ENCODE data around the gene CTNNA2.
A peak's percentile ranks its signal among the peaks of the same experiment; 100 is the strongest.

CTNNA2 gene

DNA sequence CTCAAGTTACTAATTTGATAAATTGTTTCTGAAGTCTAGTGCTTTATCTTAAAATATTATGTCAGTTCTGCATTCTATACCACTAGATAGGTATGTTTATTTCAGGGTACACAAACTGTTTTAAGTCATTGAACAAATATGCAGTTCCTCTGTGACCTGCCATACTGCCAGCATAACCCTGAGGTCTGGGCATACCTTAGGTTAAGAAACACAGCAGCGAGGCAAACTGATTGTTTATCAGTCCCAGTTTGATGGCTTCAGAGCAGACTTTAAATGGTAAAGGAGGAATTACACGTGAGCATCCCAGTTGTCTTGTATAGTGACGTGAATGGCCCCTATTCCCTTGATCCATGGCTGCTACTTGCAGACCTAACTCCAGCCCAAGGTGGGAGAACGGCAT is 978.1 kb downstream of the CTNNA2 start:
- TF ChIP-seq, protein P1, sequence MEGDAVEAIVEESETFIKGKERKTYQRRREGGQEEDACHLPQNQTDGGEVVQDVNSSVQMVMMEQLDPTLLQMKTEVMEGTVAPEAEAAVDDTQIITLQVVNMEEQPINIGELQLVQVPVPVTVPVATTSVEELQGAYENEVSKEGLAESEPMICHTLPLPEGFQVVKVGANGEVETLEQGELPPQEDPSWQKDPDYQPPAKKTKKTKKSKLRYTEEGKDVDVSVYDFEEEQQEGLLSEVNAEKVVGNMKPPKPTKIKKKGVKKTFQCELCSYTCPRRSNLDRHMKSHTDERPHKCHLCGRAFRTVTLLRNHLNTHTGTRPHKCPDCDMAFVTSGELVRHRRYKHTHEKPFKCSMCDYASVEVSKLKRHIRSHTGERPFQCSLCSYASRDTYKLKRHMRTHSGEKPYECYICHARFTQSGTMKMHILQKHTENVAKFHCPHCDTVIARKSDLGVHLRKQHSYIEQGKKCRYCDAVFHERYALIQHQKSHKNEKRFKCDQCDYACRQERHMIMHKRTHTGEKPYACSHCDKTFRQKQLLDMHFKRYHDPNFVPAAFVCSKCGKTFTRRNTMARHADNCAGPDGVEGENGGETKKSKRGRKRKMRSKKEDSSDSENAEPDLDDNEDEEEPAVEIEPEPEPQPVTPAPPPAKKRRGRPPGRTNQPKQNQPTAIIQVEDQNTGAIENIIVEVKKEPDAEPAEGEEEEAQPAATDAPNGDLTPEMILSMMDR (IDR thresholded peaks at IDR 0.05; ENCODE audit: low read depth, low read length), result no peak
- H3K4me3 ChIP-seq (replicated peaks in 1 of 2; ENCODE audit: low read depth in 2 of 2, low read length in 2 of 2), result no peak overlapping the region
- no peak for DNase-seq (ENCODE audit: low read depth in 2 of 2)

DNA sequence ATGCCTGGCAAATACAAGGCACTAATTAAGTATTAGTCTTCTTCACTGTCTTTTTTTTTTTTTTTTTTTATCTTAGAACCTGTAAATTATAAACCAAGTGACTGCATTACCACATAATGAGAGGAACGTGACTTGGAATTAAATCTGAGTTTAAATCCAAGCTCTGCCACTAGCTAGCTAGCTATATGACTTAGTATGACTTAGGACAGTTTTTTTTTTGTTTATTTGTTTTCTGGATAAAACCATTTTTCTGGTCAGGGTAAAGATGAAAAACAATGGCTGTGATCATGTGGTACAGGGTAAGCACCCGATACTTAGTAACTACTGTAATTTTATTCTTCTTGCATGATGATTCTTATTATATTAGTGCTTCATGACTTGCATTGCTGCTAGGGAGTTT is 983.5 kb downstream of the CTNNA2 start:
- no peak overlapping the region for H3K4me3 ChIP-seq (replicated peaks in 1 of 2; ENCODE audit: low read depth in 2 of 2, low read length in 2 of 2)
- TF ChIP-seq, protein P1 (IDR thresholded peaks at IDR 0.05; ENCODE audit: low read depth, low read length), result no peak
- no peak for DNase-seq (ENCODE audit: low read depth in 2 of 2)

DNA sequence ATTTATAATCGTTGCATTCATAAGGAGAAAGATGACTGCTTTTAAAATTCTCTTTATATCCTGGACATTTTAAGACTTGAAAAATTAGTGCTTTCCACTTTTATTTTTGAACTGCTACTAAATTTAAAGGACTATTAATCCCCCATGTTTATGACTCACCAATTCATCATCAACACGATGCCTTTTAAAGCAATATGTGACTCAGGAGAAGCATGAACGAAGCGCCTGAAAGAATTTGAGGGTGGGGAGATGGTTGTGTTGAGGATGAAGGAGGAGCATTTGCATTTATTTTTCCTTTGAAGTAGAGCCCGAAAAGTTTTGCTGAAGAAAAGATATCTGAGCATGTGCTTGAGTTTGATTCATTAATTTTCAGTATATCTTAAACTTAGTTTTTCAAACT is 983.9 kb downstream of the CTNNA2 start:
- TF ChIP-seq, protein P1 (IDR thresholded peaks at IDR 0.05; ENCODE audit: low read depth, low read length), result no peak
- DNase-seq (ENCODE audit: low read depth in 2 of 2), result peak; percentile 44 to 86
- H3K4me3 ChIP-seq (replicated peaks in 1 of 2; ENCODE audit: low read depth in 2 of 2, low read length in 2 of 2), result no peak overlapping the region

DNA sequence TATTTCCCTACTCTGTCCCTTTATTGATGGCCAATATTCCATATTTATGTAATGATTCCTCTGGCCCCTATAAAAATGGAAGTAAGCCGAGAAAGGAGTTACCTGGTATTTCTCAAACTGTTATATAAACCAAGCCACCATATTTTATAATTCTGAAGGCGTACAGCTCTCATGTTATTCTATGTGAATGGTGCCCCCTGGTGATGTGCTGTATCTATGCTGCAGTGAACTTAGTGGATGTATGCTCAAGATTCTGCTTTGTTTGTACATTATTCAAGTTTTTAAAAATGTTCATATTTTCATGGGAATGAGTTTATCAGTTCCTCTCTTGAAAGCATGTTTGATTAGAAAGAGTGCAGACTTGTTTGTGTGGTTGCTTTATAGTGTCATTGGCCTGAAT is 986.2 kb downstream of the CTNNA2 start:
- peak; percentile 74 to 84 for DNase-seq (ENCODE audit: low read depth in 2 of 2)
- H3K4me3 ChIP-seq (replicated peaks in 1 of 2; ENCODE audit: low read depth in 2 of 2, low read length in 2 of 2), result no peak overlapping the region
- TF ChIP-seq, protein P1 (IDR thresholded peaks at IDR 0.05; ENCODE audit: low read depth, low read length), result peak; percentile 70

DNA sequence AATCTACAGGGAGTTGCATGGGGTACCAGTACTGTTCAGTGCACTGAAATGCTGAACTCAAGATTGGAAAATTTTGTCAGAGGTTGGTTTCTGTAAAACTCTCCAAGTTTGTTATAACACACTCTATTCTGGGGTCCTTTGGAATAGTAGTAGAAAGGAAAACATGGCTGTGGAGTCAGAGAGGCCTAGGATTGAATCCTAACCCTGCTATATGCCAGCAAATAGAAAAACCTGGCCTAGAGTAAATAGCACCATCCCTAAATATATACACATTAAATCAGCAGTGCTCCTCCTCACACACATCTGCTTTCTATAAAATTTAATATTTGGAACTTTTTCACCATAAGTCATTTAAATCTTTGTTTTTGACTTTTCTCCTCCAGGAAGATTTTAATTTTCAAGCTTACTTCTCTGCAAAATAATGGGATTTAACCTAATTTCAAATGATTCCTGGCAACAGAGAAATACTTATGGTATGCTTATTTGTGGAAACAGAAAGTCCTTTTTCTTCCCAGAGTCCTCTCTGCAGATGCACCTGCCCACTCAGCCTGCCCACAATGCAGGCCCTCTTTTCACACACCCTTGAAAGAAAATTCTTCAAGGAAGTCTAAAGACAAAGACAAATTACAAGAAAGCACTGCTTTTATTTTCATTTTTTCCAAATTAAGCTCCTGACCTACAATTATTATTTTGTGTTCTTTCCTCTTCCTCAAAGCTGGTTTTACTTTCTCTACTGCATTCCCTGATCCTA is 989.2 kb downstream of the CTNNA2 start:
- no peak for DNase-seq (ENCODE audit: low read depth in 2 of 2)
- H3K4me3 ChIP-seq (replicated peaks in 1 of 2; ENCODE audit: low read depth in 2 of 2, low read length in 2 of 2), result no peak overlapping the region
- TF ChIP-seq, protein P1 (IDR thresholded peaks at IDR 0.05; ENCODE audit: low read depth, low read length), result no peak

DNA sequence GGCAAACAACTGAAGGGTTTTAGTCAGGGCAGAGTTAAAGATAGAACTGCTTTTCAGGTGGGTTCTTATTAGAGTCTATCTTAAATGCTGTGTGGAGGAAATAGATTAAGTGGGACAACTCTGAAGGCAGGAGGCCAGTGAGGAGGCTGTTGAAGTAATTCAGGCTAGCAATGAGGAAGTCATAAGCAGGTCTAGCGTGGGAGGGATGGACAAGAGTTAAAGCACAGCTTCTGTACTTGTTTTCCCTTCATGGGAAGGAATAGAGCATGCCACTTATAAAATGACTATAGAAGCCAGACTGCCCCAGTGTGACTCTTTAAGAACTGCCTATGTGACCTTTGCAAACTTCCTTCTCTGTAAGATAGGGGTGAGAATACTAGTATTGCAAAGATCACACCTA is 993.7 kb downstream of the CTNNA2 start:
- no peak for DNase-seq (ENCODE audit: low read depth in 2 of 2)
- H3K4me3 ChIP-seq (replicated peaks in 1 of 2; ENCODE audit: low read depth in 2 of 2, low read length in 2 of 2), result no peak overlapping the region
- TF ChIP-seq, protein P1 (IDR thresholded peaks at IDR 0.05; ENCODE audit: low read depth, low read length), result no peak

DNA sequence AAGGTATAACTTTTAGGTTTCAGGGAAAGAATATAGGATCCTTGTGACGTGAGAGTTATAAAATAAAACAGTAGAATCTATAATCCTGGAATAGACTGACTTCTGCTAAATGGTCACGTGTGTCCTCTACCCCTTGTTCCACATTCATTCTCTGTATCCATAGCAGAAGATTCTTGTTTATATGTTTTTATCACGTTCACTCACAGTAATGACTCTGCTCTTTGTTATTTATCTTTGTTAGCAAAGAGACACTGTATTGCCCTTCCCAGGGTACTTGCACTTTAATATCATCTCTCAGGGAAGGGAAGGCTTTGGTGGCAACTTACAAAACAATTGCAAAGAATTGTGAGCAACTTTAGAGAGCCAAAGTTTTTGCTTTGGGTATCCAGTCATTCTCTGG is 997.9 kb downstream of the CTNNA2 start:
- DNase-seq (ENCODE audit: low read depth in 2 of 2), result no peak
- TF ChIP-seq, protein P1 (IDR thresholded peaks at IDR 0.05; ENCODE audit: low read depth, low read length), result no peak
- H3K4me3 ChIP-seq (replicated peaks in 1 of 2; ENCODE audit: low read depth in 2 of 2, low read length in 2 of 2), result no peak overlapping the region

Measured in cardiac fibroblast (primary cell).